Measurements from ENCODE around the gene ATF6.
A peak's percentile ranks its signal among the peaks of the same experiment; 100 is the strongest.
"Not testable (repeated sequence)": the region's sequence is repeated elsewhere in the genome, so short reads cannot be mapped to it uniquely, and the experiment has no call there.

Gene ATF6

GRCh38 chr1:161803181-161803580, 37.1 kb downstream of the ATF6 start:
- no peak overlapping the region for H3K4me3 ChIP-seq (ENCODE audit: low read length)
- no peak overlapping the region for H2AFZ ChIP-seq (ENCODE audit: low read length)
- peaks cover 27% of the 10 kb centered on the region for H3K79me2 ChIP-seq (ENCODE audit: low read length)
- H3K36me3 ChIP-seq (replicated peaks; ENCODE audit: insufficient read depth, low read length): 0 out of 2 replicates have a peak, but pooled peaks cover 5% of the 10 kb centered on the region
- H3K4me2 ChIP-seq (ENCODE audit: low read depth, low read length): peak overlapping the region; percentile 36
- no peaks in the 10 kb centered on the region for H3K9me3 ChIP-seq (replicated peaks; ENCODE audit: insufficient read depth, low read length)
- H3K27ac ChIP-seq (ENCODE audit: low read length): peak overlapping the region; percentile 73; the same call in 1 of the 2 replicates
- H4K20me1 ChIP-seq (ENCODE audit: insufficient read depth, low read length): no peaks in the 10 kb centered on the region
- H3K4me1 ChIP-seq (ENCODE audit: low read length): peaks cover 86% of the 10 kb centered on the region
- H3K9me2 ChIP-seq (replicated peaks; ENCODE audit: insufficient read depth, low read length): no peaks in the 10 kb centered on the region
- H3K27me3 ChIP-seq (replicated peaks; ENCODE audit: insufficient read depth, low read length): no peaks in the 10 kb centered on the region
- H3K9ac ChIP-seq (ENCODE audit: low read length): no peak overlapping the region
- no peak for DNase-seq
- no peak for TF ChIP-seq EZH2 (optimal IDR thresholded peaks at IDR 0.05; ENCODE audit: low read depth, low read length)
- no peak for TF ChIP-seq EZH2phosphoT487 (IDR thresholded peaks at IDR 0.05; ENCODE audit: low read length)
- no peak for TF ChIP-seq CTCF (IDR thresholded peaks at IDR 0.05; ENCODE audit: low read length)
- H3F3A ChIP-seq (ENCODE audit: insufficient read depth, low read length): peaks cover 78% of the 10 kb centered on the region

GRCh38 chr1:161805399-161806197, 39.5 kb downstream of the ATF6 start:
- Histone ChIP-seq H3K9ac (ENCODE audit: low read length) (peak overlapping the region; percentile 57), H2AFZ (ENCODE audit: low read length) (no peak overlapping the region), H3K4me1 (ENCODE audit: low read length) (peaks cover 79% of the 10 kb centered on the region), H3K9me2 (replicated peaks; ENCODE audit: insufficient read depth, low read length) (no peaks in the 10 kb centered on the region), H3K27me3 (replicated peaks; ENCODE audit: insufficient read depth, low read length) (no peaks in the 10 kb centered on the region), H3K27ac (ENCODE audit: low read length) (peak overlapping the region; percentile 86), H3K36me3 (replicated peaks; ENCODE audit: insufficient read depth, low read length) (peaks cover 11% of the 10 kb centered on the region; the same call in 1 of the 2 replicates), H3K4me2 (ENCODE audit: low read depth, low read length) (peak overlapping the region; percentile 83), H3K4me3 (ENCODE audit: low read length) (peak overlapping the region; percentile 32), H4K20me1 (ENCODE audit: insufficient read depth, low read length) (no peaks in the 10 kb centered on the region), H3K9me3 (replicated peaks; ENCODE audit: insufficient read depth, low read length) (no peaks in the 10 kb centered on the region), H3F3A (ENCODE audit: insufficient read depth, low read length) (peaks cover 65% of the 10 kb centered on the region), H3K79me2 (ENCODE audit: low read length) (peaks cover 40% of the 10 kb centered on the region)
- TF ChIP-seq EZH2phosphoT487 (IDR thresholded peaks at IDR 0.05; ENCODE audit: low read length): no peak
- peak; percentile 93 for DNase-seq

- H3K4me1 ChIP-seq (ENCODE audit: low read length): peaks cover 52% of the 10 kb centered on the region
- H4K20me1 ChIP-seq (ENCODE audit: insufficient read depth, low read length): not testable (repeated sequence)
Observed at GRCh38 chr1:161809202-161809601, 43.1 kb downstream of the ATF6 start.

GRCh38 chr1:161809656-161810055, 43.5 kb downstream of the ATF6 start:
- not testable (repeated sequence) for H3K4me3 ChIP-seq (ENCODE audit: low read length); H3K9me3 ChIP-seq (replicated peaks; ENCODE audit: insufficient read depth, low read length); H3K9ac ChIP-seq (ENCODE audit: low read length); H2AFZ ChIP-seq (ENCODE audit: low read length); H3K4me2 ChIP-seq (ENCODE audit: low read depth, low read length); H3K9me2 ChIP-seq (replicated peaks; ENCODE audit: insufficient read depth, low read length); H4K20me1 ChIP-seq (ENCODE audit: insufficient read depth, low read length); H3K27me3 ChIP-seq (replicated peaks; ENCODE audit: insufficient read depth, low read length); DNase-seq
- H3F3A ChIP-seq (ENCODE audit: insufficient read depth, low read length): peaks cover 41% of the 10 kb centered on the region
- peaks cover 43% of the 10 kb centered on the region for H3K79me2 ChIP-seq (ENCODE audit: low read length)
- H3K36me3 ChIP-seq (replicated peaks; ENCODE audit: insufficient read depth, low read length): peaks cover 11% of the 10 kb centered on the region; the same call in 1 of the 2 replicates
- H3K4me1 ChIP-seq (ENCODE audit: low read length): peaks cover 47% of the 10 kb centered on the region
- peak overlapping the region; percentile 44; the same call in 1 of the 2 replicates for H3K27ac ChIP-seq (ENCODE audit: low read length)

More at GRCh38 chr1:161809202-161809601, 43.1 kb downstream of the ATF6 start:
- H3K9me2 ChIP-seq (replicated peaks; ENCODE audit: insufficient read depth, low read length); H3K9me3 ChIP-seq (replicated peaks; ENCODE audit: insufficient read depth, low read length); H3K27ac ChIP-seq (ENCODE audit: low read length); H3K4me2 ChIP-seq (ENCODE audit: low read depth, low read length); H3K4me3 ChIP-seq (ENCODE audit: low read length); H3K27me3 ChIP-seq (replicated peaks; ENCODE audit: insufficient read depth, low read length); DNase-seq; H2AFZ ChIP-seq (ENCODE audit: low read length); H3K9ac ChIP-seq (ENCODE audit: low read length): not testable (repeated sequence)
- peaks cover 11% of the 10 kb centered on the region; the same call in 1 of the 2 replicates for H3K36me3 ChIP-seq (replicated peaks; ENCODE audit: insufficient read depth, low read length)
- H3F3A ChIP-seq (ENCODE audit: insufficient read depth, low read length): peaks cover 41% of the 10 kb centered on the region
- H3K79me2 ChIP-seq (ENCODE audit: low read length): peaks cover 47% of the 10 kb centered on the region

Measured in MM.1S (cell line).